ENCODE results near the gene MYH16.
"Not testable (repeated sequence)": the region's sequence is repeated elsewhere in the genome, so short reads cannot be mapped to it uniquely, and the experiment has no call there.

Gene MYH16

DNA sequence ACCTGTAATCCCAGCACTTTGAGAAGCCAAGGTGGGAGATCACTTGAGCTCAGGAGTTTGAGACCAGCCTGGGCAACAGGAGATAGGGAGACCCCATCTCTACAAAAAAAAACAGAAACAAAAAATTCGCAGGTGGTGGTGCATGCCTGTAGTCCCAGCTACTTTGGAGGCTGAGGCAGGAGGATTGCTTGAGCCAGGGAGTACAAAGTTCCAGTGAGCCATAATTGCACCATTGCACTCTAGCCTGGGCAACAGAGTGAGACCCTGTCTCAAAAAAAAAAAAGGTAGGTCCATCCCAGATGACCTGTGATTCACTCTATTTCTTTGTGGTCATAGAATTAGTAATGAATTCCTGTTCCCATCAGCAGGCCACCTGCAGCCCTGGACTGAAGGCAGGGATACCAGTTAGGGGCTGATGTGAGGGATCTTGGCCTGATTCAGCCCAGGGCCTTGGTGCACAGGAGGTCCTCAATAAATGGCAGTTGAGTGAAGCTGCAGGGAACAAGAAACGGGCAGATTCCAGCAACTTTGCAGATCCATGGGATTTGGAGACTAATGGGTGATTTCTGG lies at the start of gene MYH16:
TSS of gene MYH16 (plus strand) at position 364 of the 570 bp plus-strand sequence.
- no peak for DNase-seq (ENCODE audit: low read depth in 2 of 2)

DNA sequence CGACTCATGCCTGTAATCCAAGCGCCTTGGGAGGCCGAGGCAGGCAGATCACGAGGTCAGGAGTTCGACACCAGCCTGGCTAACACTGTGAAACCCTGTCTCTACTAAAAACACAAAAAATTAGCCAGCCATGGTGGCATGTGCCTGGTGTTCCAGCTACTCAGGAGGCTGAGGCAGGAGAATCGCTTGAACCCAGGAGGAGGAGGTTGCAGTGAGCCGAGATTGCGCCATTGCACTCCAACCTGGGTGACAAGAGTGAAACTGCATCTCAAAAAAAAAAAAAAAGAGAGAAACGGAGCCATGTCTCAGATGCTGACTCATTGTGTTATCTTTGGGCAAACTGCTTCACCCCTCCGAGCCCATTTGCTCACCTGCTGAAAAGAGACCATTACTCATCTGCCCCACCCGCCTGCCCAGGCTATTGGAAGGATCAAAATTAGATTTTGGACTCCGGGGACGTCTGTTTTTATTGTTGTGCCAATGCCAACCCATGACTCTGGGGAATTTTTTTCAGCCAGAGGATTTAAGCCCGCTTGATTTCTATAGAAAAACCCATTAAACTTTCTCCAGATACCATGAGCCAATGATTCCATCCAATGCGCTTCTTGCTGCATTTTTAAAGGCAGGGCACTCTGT lies 48.3 kb upstream of the MYH16 start:
- DNase-seq (ENCODE audit: low read depth in 2 of 2): not testable (repeated sequence)

DNA sequence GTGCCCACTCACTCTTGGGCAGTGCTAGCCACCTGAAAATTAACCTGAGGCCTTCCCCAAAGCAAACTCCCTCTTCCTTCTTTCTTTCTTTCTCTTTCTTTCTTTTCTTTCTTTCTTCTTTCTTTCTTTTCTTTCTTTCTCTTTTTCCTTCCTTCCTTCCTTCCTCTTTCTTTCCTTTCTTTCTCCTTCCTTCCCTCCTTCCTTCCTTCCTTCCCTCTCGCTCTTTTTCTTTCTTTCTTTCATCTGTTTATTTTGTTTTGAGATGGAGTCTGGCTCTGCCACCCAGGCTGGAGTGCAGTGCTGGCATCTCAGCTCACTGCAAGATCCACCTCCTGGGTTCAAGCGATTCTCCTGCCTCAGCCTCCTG lies 47.8 kb upstream of the MYH16 start:
- no peak for DNase-seq (ENCODE audit: low read depth in 2 of 2)

DNA sequence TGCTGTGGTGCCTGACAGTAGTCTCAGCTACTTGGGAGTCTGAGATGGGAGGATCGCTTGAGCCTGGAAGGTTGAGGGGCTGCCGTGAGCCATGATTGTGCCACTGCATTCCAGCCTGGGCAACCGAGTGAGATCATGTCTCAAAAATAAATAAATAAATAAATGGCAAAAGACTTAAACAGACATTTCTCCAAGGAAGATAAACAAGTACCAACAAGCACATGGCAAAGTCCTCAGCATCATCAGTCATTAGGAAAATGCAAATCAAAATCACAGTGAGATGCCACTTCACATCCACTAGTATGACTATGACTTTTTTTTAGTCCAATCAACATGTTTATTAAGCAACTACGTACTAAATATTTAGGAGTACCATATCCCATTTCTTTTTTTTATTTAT lies 43.4 kb upstream of the MYH16 start:
- no peak for DNase-seq (ENCODE audit: low read depth in 2 of 2)

DNA sequence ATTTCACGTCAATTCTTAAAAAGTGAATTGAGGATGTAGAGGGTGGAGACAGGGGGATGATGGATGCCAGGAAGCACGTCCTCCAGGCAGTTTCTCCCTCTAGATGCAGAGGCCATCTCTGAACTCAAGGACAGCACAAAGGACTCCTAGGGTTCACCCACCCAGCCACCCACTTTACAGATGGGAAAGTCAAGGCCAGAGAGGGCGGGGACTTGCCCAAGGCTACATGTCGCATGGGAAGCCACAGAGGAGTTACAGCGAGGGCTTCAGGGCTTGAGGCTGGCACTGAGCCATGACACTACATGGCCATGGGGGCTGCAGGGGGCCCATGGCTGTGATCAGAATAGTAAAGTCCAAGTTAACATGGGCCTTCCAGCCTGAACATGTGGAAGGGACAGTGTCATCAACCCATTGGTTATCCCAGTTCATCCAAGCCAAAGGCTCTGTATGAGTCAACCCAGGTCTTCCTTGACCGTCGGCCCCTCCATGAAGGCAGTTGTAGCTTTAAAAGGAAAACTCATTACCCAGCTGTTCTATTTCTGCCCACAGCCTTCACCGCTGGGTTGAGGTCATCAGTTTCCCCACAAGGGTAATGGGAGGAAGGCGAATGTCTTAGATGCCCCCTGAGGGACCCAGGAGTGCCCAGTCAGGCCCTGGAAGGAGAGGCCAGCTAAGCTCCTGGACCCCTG lies 40.4 kb upstream of the MYH16 start:
- DNase-seq (ENCODE audit: low read depth in 2 of 2): no peak

DNA sequence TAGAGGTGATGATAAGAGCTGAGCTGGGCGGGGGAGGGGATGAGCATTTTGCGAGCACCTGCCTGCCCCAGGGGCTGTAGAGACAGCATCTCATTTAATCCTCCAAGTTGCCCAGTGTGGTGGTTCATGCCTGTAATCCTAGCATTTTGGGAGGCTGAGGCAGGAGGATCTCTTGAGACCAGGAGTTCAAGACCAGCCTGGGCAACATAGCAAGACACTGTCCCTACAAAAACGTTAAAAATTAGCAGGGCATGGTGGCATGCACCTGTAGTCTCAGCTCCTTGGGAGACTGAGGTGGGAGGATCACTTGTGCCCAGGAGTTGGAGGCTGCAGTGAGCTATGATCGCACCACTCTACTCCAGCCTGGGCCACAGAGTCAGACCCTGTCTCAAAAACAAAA lies 39.7 kb upstream of the MYH16 start:
- DNase-seq (ENCODE audit: low read depth in 2 of 2): not testable (repeated sequence)

DNA sequence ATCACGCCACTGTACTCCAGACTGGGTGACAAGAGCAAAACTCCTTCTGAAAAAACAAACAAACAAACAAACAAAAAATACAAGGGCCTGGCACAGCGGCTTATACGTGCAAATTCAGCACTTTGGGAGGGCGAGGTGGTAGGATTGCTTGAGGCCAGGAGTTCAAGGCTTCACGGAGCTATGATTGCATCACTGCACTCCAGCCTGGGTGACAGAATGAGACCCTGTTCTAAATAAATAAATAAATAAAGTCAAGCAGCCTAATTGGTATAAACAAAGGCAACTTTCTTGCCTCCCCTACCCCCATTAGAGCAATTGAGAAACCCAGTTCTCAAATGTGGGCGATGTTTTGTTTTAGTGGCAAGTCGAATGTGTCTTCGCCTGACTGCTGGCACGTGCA lies 38.5 kb upstream of the MYH16 start:
- DNase-seq (ENCODE audit: low read depth in 2 of 2): no peak

DNA sequence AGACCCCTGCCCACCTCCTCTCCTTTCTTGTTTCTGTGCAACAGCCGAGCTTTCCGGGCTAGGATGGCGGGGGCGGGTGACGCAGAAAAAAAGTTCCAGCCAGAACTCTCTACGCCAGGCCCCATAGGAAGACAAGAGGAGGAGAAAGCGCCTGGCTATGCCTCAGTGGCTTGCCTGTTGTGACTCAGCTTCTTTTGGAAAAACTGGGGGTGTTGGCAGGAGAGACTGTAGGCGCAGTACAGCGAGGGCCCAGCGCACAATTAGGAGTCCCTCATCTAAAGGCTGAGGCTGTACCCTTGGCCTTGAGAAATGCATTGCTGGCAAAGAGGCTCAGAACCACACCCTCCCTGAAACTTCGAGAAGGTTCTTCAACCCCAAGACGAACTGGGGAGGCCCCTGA lies 36.7 kb upstream of the MYH16 start:
- no peak for DNase-seq (ENCODE audit: low read depth in 2 of 2)

DNA sequence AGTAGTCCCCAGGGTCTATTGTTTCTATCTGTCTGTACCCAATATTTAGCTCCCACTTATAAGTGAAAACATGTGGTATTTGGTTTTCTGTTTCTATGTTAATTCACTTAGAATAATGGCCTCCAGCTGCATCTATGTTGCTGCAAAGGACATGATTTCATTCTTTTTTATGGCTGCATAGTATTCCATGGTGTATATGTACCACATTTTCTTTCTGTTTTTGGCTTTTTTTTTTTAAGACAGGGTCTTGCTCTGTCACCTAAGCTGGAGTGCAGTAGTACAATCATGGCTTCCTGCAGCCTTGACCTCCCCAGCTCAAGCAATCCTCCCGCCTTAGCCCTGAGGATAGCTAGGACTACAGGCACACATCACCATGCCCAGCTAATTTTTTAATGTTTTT lies 34.8 kb upstream of the MYH16 start:
- DNase-seq (ENCODE audit: low read depth in 2 of 2): not testable (repeated sequence)

DNA sequence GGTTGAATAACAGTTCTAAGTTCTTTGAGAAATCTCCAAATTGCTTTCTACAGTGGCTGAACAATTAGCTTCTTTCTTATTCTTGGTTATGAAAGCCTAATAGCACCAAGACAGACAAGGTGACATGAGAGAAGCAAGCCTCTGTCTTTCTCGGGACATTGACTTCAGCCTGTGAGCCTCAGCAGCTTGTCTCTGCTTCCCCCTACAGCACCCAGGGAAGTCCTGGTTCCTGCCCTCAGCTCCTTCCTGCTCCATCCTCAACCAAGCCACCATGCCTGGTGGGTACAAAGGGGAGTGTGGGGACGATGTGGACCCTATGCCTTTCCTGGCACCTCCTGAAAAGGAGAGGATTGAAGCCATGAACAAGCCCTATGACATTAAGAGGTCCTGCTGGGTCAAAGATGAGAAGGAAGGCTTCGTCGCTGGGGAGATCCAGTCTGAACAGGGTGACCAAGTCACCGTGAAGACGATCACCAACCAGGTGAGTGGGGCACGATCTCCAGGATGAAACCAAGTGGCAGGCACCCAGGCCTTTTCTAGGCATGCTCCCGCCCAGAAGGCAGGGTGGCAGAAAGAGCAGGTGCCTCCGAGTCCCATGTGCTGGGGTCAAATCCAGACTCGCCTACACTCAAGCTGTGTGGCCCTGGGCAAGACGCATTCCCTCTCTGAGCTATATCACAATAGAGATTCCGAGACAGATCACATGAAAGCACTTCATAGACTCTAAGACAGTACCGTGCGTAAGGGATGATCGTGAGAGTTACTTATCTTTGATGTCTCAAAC lies 33.9 kb upstream of the MYH16 start:
- no peak for DNase-seq (ENCODE audit: low read depth in 2 of 2)

DNA sequence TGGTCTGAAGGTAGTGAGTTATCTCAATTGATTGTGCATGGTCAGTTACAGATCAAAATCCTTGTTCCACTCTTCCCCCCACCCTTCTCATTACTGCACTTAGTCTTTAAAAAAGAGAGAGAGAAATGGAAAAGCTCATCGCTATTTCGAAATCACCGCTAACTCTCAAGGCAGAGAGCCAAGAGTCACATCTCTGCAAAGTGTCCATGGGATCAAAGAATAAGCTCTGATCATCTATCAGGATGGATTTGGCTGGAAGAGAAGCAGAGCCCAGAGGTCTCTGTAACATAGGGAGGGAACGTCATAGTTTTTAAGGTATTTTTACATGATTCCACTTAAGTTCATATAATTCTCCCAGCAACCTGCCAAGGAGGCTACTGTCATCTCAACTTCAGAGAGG lies 30.0 kb upstream of the MYH16 start:
- DNase-seq (ENCODE audit: low read depth in 2 of 2): no peak

DNA sequence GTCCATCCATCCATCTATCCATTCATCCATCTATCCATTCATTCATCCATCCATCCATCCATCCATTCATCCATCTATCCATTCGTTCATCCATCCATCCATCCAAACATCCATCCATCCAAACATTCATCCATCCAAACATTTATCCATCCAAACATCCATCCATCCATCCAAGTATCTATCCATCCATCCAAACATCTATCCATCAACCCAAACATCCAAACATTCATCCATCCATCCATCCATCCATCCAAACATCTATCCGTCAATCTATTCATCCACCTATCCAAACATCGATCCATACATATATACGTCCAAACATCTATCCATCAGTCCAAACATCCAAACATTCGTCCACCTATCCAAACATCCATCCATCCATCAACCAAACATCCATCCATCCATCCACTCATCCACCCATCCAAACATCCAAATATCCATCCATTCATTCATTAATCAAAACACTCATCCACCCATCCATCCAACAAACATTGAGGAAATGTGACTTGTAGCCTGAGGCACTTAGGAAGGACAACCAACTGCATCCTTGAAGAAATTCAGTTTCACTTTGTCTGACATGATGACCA lies 28.8 kb upstream of the MYH16 start:
- DNase-seq (ENCODE audit: low read depth in 2 of 2): no peak

DNA sequence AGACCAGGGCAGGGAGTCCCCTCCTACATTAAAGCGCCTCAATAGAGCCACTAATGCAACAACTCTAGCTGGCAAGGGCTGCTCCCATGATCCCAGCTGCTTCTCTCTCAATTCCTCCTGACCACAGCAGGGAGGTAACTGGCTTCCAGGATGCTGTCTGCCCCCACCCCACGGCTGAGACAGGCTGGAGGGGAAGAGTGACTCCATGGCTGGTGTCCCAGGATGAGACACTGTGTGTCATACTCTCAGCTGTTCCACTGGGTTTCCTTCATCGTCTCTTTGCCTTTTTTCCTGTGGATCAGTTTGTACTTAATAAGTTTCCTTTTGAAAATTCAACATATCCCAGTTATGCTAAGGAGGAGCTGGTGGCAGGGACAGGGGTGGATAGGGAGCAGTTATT lies 27.7 kb upstream of the MYH16 start:
- DNase-seq (ENCODE audit: low read depth in 2 of 2): no peak

DNA sequence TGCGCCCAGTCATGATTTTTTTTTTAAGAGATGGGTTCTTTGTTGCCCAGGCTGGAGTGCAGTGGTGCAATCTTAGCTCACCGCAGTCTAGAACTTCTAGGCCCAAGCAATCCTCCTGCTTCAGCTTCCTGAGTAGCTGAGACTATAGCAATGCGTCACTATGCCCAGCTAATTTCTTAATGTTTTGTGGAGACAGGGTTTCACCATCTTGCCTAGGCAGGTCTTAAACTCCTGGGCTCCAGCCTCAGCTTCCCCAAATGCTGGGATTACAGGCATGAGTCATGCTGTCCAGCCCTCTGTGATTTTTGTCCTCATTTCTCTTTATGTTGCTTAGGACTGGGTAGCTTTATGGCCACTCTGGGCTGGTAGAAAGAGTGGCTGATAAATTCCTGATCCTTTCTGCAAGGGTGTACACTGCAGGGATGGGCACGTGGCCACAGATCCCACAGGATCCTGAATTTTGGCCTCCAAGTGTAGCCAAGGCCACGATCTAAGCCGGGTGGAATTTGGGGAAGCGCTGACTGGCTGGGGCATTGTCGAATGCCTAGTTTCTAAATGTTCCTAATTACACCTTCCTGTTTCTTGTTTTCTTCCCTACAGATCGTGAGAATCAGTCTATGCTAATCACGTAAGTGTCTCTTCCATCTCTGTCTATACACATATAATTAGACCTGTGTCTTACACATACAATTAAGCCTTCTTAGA lies 24.1 kb upstream of the MYH16 start:
- no peak for DNase-seq (ENCODE audit: low read depth in 2 of 2)

DNA sequence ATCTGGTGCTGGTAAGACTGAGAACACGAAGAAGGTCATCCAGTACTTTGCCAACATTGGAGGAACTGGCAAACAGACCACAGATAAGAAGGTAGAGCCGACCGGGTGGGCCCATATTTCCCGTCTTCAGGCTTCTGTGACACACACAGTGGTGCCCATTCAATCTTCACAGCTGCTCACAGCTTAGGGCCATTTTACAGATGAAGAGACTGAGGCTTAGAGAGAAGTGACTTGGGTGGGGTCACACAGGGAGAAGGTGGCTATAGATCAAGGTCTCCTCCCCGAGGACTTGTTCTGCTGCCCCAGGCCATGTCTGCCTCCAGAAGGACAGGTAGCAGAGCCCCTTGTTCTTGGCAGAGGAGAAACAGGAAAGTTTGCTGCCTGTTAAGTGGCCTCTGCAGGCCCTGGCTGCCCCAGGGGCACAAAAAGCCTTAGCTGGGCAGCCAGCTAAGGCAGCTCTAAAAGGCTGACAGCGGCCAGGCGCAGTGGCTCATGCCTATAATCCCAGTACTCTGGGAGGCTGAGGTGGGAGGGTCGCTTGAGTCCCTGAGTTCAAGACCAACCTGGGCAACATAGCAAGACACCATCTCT lies 22.6 kb upstream of the MYH16 start:
- no peak for DNase-seq (ENCODE audit: low read depth in 2 of 2)

DNA sequence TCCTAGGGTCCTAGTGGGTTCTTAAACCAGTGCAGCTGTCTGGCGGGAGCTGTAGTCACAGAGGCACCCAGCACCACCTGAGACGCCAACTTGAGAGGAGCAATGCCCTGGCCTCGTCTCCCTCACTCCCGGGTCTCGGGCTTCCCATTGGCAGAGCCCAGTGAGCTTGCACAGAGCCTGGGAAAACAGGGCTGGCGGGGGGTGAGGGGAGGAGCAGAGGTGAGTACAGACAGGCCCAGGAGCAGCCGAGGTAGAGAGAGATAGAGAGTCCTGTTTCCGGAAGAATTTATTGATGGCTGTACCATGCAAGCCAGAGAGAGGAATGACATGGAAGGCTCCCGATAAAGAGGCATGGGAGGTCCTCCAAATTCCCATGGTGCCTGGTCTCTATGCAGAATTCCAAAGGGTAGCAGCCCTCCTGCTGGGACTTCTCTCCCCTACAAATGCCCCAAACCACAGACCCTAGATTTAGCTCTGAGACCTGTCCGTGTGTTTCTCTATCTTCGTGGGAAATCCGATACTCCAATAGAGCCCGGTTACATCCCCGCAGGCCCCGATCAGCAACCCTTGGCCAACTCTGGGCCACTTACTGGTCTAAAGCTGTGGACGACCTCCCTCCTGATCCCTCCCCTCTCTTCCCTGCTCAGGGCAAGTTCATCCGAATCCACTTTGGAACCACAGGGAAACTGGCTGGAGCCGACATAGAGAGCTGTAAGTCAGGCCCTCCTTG lies 20.3 kb upstream of the MYH16 start:
- DNase-seq (ENCODE audit: low read depth in 2 of 2): no peak

DNA sequence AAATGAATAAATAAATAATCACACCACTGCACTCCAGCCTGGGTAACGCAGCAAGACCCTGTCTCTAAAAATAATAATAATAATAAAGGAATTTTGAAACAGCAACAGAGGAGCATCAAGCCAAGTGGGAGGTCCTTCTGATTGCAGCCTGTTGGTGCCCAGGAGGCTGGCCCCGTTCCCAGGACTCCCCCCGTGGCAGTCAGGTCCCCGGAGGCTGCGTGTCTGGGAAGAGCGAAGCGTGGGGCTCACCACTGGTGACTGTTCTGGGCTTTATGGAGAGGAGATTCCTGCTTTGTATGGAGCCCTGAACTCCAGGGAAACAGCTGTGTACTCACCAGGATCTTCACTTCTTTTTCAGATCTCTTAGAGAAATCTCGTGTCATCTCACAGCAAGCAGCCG lies 19.3 kb upstream of the MYH16 start:
- no peak for DNase-seq (ENCODE audit: low read depth in 2 of 2)

DNA sequence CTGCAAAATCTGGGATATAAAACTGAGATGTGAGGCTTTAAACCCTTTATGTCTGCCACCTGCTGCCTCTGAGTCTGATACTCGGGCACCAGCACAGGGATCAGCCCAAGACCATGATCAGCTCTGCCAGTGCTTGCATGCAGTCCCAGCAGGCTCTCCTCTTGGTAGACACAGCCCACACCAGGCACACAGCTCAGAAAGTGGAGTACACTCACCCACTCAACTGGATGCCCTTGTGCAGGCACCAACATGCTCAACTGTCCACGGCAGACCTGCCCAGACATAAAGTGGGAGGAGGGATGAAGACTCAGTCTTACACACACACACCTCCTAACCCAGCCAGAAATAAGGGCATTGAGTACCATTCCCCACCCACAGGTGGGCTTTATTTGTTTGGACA lies 18.2 kb upstream of the MYH16 start:
- DNase-seq (ENCODE audit: low read depth in 2 of 2): no peak

DNA sequence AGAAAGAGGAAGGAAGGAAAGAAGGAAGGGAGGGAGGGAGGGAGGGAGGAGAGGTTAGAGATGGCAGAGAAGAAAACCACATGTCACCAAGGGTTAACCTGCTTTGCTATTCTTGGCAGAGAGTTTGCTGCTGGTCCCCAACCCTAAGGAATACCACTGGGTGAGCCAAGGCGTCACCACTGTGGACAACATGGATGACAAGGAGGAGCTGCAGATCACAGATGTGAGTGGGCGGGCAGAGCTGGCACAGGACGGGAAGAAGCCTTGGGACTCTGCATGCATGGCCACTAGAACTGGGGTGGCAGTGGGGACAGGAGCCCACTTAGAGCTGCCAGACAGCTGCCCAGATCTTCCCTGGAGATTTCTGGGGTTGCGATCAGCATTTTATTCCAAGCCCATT lies 17.2 kb upstream of the MYH16 start:
- DNase-seq (ENCODE audit: low read depth in 2 of 2): no peak

DNA sequence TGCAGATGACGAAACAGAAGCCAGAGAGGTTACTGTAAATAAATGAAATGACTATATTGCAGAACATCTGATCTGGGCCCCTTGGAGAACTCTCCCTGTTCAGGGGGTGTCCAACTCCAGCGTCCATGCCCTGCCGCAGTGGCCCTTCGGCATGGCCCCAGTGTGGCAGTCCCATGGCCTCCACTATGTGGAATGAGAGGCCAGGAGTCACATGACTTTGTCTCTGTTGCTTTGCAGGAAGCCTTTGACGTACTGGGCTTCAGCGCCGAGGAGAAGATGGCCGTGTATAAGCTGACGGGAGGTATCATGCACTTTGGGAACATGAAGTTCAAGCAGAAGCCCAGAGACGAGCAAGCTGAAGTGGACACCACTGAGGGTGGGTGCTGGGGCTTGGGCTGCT lies 15.6 kb upstream of the MYH16 start:
- DNase-seq (ENCODE audit: low read depth in 2 of 2): no peak

DNA sequence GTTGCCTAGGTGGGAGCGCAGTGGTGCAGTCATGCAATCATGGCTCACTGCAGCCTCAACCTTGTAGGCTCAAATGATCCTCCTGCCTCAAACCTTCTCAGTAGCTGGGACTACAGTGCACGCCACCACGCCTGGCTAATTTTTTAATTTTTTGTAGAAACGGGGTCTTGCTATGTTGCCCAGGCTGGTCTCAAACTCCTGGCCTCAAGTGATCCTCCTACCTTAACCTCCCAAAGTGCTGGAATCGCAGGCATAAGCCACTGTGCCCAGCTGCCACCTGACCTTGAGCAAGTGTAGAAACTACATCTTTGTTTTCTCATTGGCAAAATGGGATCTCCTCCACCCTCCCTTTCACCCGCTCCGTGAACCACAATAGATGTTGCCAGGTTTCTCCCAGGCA lies 15.0 kb upstream of the MYH16 start:
- no peak for DNase-seq (ENCODE audit: low read depth in 2 of 2)

Measured in stimulated activated CD8-positive, alpha-beta memory T cell treated with anti-CD3 and anti-CD28 coated beads, Interleukin-2, amount 100 ng/mL, for 48 hours (primary cell).